K562 (cell line): ENCODE data around the gene TLN1. TPM values are rescaled to one million over a fixed set of nuclear protein-coding genes. Genes with fewer than 3 reads are reported as not detected.

Source experiments
- ATAC-seq: fragments of 200-7000 bp; cut with Tn5 transposase; 3 replicates; pipeline ENCODE4 v1.9.1; 2020; ENCODE audit warnings: moderate library complexity
- BruUV-seq: library from RNA; stranded (reverse); fragments of 400-500 nt; replicated peaks from 2 replicates; lab custom pipeline; 2021; lab: Mats Ljungman, UMichigan
- CTCF ChIA-PET: fragments of 300-600 bp; formaldehyde crosslinking; extraction: SDS; loops from one replicate; lab custom pipeline; 2021; ENCODE audit warnings: low intra/inter-chr PET ratio; lab: Yijun Ruan, JAX
- POLR2A ChIA-PET: fragments of 300-600, 350-650 bp; sonication (Branson Sonifier 250); formaldehyde crosslinking; extraction: SDS; loops from one replicate; lab custom pipeline; 2021; ENCODE audit warnings: antibody characterized with exemption, inconsistent platforms; lab: Yijun Ruan, JAX
- DNase-seq, 4 experiments: peaks; one replicate each; pipeline versions ENCODE4 v3.0.0 to v3.0.0-alpha.2; 2011 to 2018; ENCODE audit warnings: low spot score in 3 of 4, mixed read lengths in 3 of 4; ENCODE audit errors: extremely low read depth in 1 of 4
- FAIRE-seq: peaks from 2 replicates; lab custom pipeline; 2011; peaks lifted over from hg19 to GRCh38; lab: Jason Lieb, UNC
- H2AFZ ChIP-seq: 2 replicates; pipeline ENCODE4 v1.6.0; 2011; ENCODE audit warnings: low read depth, low read length, control low read depth, inconsistent platforms
- H3K27ac ChIP-seq: fragments of 200-600 bp; 3 replicates; pipeline ENCODE4 v1.8.0; 2011; ENCODE audit warnings: low read depth, mild to moderate bottlenecking, control low read depth, inconsistent platforms, low read length, moderate library complexity, mixed read lengths; ENCODE audit errors: extremely low read depth
- H3K27me3 ChIP-seq, 2 experiments: fragments of 300-600 bp in 1 of 2; 2 replicates in 1 of 2; 3 replicates in 1 of 2; pipeline versions ENCODE4 v1.6.0 to v1.8.0; 2011; ENCODE audit warnings: inconsistent platforms in 2 of 2, low read length in 2 of 2, mild to moderate bottlenecking in 1 of 2, mixed read lengths in 1 of 2, moderate library complexity in 1 of 2; ENCODE audit not compliant: control insufficient read depth in 2 of 2, insufficient read depth in 2 of 2
- H3K36me3 ChIP-seq: fragments of 300-600 bp; 3 replicates; pipeline ENCODE4 v1.8.0; 2011; ENCODE audit warnings: mild to moderate bottlenecking, low read length, inconsistent platforms; ENCODE audit not compliant: control insufficient read depth, insufficient read depth
- H3K4me1 ChIP-seq, 2 experiments: fragments of 200-600 bp in 1 of 2; replicated peaks in 1 of 2; 2 replicates in 1 of 2; 3 replicates in 1 of 2; pipeline versions ENCODE4 v1.5.1 to v1.8.0; 2011; ENCODE audit warnings: inconsistent platforms in 2 of 2, low read length in 2 of 2, mild to moderate bottlenecking in 1 of 2, mixed read lengths in 1 of 2, moderate library complexity in 1 of 2; ENCODE audit not compliant: control insufficient read depth in 2 of 2, insufficient read depth in 2 of 2
- H3K4me2 ChIP-seq: 2 replicates; pipeline ENCODE4 v1.6.1; 2011; ENCODE audit warnings: low read length, control low read depth, inconsistent platforms, mixed read lengths; ENCODE audit not compliant: insufficient read depth
- H3K4me3 ChIP-seq: fragments of 200-600 bp; sonication (generic), shearing (Covaris generic); 2 replicates; pipeline ENCODE4 v1.5.1; 2016; ENCODE audit warnings: control low read depth, inconsistent platforms
- H3K79me2 ChIP-seq: fragments of 200-600 bp; 3 replicates; pipeline ENCODE4 v1.8.0; 2011; ENCODE audit warnings: low read length, inconsistent platforms; ENCODE audit not compliant: control insufficient read depth, insufficient read depth
- H3K9ac ChIP-seq, 2 experiments: 2 replicates each; pipeline versions ENCODE4 v1.6.0 to v1.6.1; 2011; ENCODE audit warnings: low read depth in 2 of 2, low read length in 2 of 2, control low read depth in 1 of 2, inconsistent platforms in 1 of 2, mild to moderate bottlenecking in 1 of 2, mixed read lengths in 1 of 2; ENCODE audit not compliant: insufficient read depth in 1 of 2
- H3K9me1 ChIP-seq: one replicate; pipeline ENCODE4 v1.6.0; 2011; ENCODE audit warnings: inconsistent platforms, mild to moderate bottlenecking, low read length, moderate library complexity; ENCODE audit not compliant: control insufficient read depth, insufficient read depth
- H3K9me3 ChIP-seq: replicated peaks from 2 replicates; pipeline ENCODE4 v1.5.1; 2011; ENCODE audit warnings: low read depth, low read length, inconsistent platforms; ENCODE audit not compliant: control insufficient read depth, insufficient read depth
- H4K20me1 ChIP-seq: replicated peaks from 2 replicates; pipeline ENCODE4 v1.6.1; 2011; ENCODE audit warnings: low read length, inconsistent platforms, mixed read lengths; ENCODE audit not compliant: control insufficient read depth, insufficient read depth
- C11orf30 ChIP-seq: fragments of 450-650 bp; IDR thresholded peaks from 2 replicates; pipeline ENCODE4 v1.6.1; 2016; ENCODE audit warnings: low read depth, mild to moderate bottlenecking
- NFE2 ChIP-seq: IDR thresholded peaks from 2 replicates; pipeline ENCODE4 v1.6.1; 2014; ENCODE audit warnings: antibody characterized with exemption, low read depth
- ZNF316 ChIP-seq: fragments of 450-650 bp; IDR thresholded peaks from 2 replicates; pipeline ENCODE4 v1.6.1; 2016
- WGBS: fragments of 100-300 bp; shearing (Covaris generic); methylation state at CpG from one replicate; pipeline ENCODE4 v1.1.6; 2016; ENCODE audit warnings: low coverage, mixed read lengths; ENCODE audit not compliant: insufficient coverage; ENCODE audit errors: missing lambda C conversion rate; 5-methylcytosine and 5-hydroxymethylcytosine counted together
- in situ Hi-C: fragments of 300-500 bp; cut with MboI; formaldehyde crosslinking; loops from 4 replicates; pipeline ENCODE4 v1.15.0; 2018; ENCODE audit warnings: inconsistent platforms, mixed read lengths
- intact Hi-C: fragments of 100-400 bp; cut with micrococcal nuclease; formaldehyde crosslinking; loops from 2 replicates; pipeline ENCODE4 v1.14.2; 2022
- polyA plus RNA-seq, 8 experiments: library from polyadenylated mRNA; depleted of rRNA in 4 of 8; stranded (reverse) in 5 of 8; unstranded in 3 of 8; fragments of >200 nt; fragmentation: Nextera tagmentation in 2 of 8; fragmentation: Illumina TruSeq in 1 of 8; extraction: Ambion mirVana in 2 of 8; extraction: Trizol in 1 of 8; gene quantifications; 2 replicates each; pipeline versions ENCODE4 v1.2.1 to v1.2.3, GENCODE V29; 2011 to 2014; ENCODE audit warnings: inconsistent platforms in 1 of 8, missing spikeins in 1 of 8
- total RNA-seq, 7 experiments: library from RNA; depleted of rRNA in 6 of 7; stranded (reverse); fragments of >200 nt in 6 of 7; fragmentation: Illumina TruSeq in 2 of 7; extraction: Trizol in 2 of 7; gene quantifications; 2 replicates each; pipeline versions ENCODE4 v1.2.1 to v1.2.3, GENCODE V29; 2011 to 2021; ENCODE audit warnings: low replicate concordance in 1 of 7
- TF ChIP-seq, protein P1 (sequence below), 2 experiments: fragments of 450-650 bp; formaldehyde crosslinking in 1 of 2; IDR thresholded peaks; 2 replicates each; pipeline versions ENCODE4 v1.4.0 to v1.6.1; 2014 to 2020; ENCODE audit warnings: mild to moderate bottlenecking in 2 of 2, borderline replicate concordance in 1 of 2, low read depth in 1 of 2

Gene TLN1
- total and polyA plus RNA-seq, 9 of the 15 experiments (the other 6 are each of a cell fraction or from before 2014, with no cell fraction given), result 3.6 to 240 (median 54.8) TPM

DNA sequence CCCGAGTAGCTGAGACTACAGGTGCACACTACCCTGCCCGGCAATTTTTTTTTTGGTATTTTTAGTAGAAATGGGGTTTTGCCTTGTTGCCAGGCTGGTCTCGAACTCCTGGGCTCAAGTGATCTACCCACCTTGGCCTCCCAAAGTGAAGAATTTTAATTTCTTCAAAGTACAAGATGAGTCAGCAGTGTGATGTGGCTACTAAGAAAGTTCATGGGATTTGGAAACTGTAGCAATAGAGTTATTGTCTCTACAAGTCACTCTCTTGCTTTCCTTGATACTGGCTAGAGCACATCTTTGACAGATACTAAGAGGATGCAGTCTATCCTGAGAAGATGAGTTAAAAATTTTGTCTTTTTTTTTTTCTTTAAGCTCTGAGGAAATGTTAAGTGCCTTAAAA, 2.1 kb upstream of the TLN1 start:
- peak overlapping the region; percentile 94 for H3K4me2 ChIP-seq
- no peak overlapping the region for H2AFZ ChIP-seq
- in situ Hi-C loops (no loop called here), intact Hi-C loops (loop anchor here (10.0 kb wide), 1 partner anchor 81 kb away; the partner anchor contains the start of genes HINT2 and SPAG8)
- H3K4me3 ChIP-seq, result no peak overlapping the region
- WGBS, result 80% methylated on average over 3 of the region's 3 CpGs
- DNase-seq, result no peak
- H3K9ac ChIP-seq, result no peak overlapping the region
- H3K4me1 ChIP-seq, result peaks cover 15 to 25% of the 10 kb centered on the region in 2 experiments; a peak in 4 of 5 replicates
- no peaks in the 10 kb centered on the region for H3K27me3 ChIP-seq
- H3K79me2 ChIP-seq, result peaks cover 48% of the 10 kb centered on the region
- H4K20me1 ChIP-seq, result peaks cover 8% of the 10 kb centered on the region; the same call in 1 of the 2 replicates
- FAIRE-seq, result no peak
- ATAC-seq, result no peak
- H3K9me1 ChIP-seq, result no peaks in the 10 kb centered on the region
- H3K9me3 ChIP-seq, result no peaks in the 10 kb centered on the region
- ChIA-PET CTCF (no interaction called here), POLR2A (interaction anchor here (0.6 to 0.9 kb wide), 3 partner anchors 14 to 262 kb away, joined by 3 read pairs; no protein-coding TSS in a partner anchor)
- TF ChIP-seq ZNF316 (peak; percentile 57; the same call in 1 of the 2 replicates), NFE2 (peak; percentile 10; the same call in 1 of the 2 replicates), C11orf30 (peak; percentile 30; the same call in 1 of the 2 replicates)
- TF ChIP-seq, protein P1, sequence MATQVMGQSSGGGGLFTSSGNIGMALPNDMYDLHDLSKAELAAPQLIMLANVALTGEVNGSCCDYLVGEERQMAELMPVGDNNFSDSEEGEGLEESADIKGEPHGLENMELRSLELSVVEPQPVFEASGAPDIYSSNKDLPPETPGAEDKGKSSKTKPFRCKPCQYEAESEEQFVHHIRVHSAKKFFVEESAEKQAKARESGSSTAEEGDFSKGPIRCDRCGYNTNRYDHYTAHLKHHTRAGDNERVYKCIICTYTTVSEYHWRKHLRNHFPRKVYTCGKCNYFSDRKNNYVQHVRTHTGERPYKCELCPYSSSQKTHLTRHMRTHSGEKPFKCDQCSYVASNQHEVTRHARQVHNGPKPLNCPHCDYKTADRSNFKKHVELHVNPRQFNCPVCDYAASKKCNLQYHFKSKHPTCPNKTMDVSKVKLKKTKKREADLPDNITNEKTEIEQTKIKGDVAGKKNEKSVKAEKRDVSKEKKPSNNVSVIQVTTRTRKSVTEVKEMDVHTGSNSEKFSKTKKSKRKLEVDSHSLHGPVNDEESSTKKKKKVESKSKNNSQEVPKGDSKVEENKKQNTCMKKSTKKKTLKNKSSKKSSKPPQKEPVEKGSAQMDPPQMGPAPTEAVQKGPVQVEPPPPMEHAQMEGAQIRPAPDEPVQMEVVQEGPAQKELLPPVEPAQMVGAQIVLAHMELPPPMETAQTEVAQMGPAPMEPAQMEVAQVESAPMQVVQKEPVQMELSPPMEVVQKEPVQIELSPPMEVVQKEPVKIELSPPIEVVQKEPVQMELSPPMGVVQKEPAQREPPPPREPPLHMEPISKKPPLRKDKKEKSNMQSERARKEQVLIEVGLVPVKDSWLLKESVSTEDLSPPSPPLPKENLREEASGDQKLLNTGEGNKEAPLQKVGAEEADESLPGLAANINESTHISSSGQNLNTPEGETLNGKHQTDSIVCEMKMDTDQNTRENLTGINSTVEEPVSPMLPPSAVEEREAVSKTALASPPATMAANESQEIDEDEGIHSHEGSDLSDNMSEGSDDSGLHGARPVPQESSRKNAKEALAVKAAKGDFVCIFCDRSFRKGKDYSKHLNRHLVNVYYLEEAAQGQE (IDR thresholded peaks at IDR 0.05; ENCODE audit: borderline replicate concordance), result no peak
- TF ChIP-seq, protein P1 (CRISPR knock-in tag; IDR thresholded peaks at IDR 0.05; ENCODE audit: low read depth), result no peak
- peaks cover 57% of the 10 kb centered on the region for H3K36me3 ChIP-seq
- no TSS peak for BruUV-seq
- no peak overlapping the region for H3K27ac ChIP-seq
